Astrocyte (in vitro differentiated cells and primary cell): ENCODE results near the gene TMEM44. TPM values are rescaled to one million over a fixed set of nuclear protein-coding genes. Genes with fewer than 3 reads are reported as not detected.

ENCODE experiments used
- DNase-seq: peaks from one replicate; pipeline ENCODE4 v3.0.0-alpha.2; 2010; ENCODE audit warnings: low read depth
- FAIRE-seq: peaks from 2 replicates; lab custom pipeline; 2011; peaks lifted over from hg19 to GRCh38; lab: Jason Lieb, UNC
- H2AFZ ChIP-seq: 2 replicates; pipeline ENCODE4 v1.6.0; 2012; ENCODE audit warnings: low read depth, low read length, inconsistent platforms
- H3K27ac ChIP-seq: 2 replicates; pipeline ENCODE4 v1.5.1; 2011; ENCODE audit warnings: low read depth, low read length, inconsistent platforms
- H3K27me3 ChIP-seq: 2 replicates; pipeline ENCODE4 v1.6.0; 2011; ENCODE audit warnings: low read length, inconsistent platforms; ENCODE audit not compliant: insufficient read depth
- H3K36me3 ChIP-seq: 2 replicates; pipeline ENCODE4 v1.5.1; 2011; ENCODE audit warnings: low read length, inconsistent platforms; ENCODE audit not compliant: insufficient read depth
- H3K4me1 ChIP-seq: 2 replicates; pipeline ENCODE4 v1.5.1; 2011; ENCODE audit warnings: low read length, inconsistent platforms; ENCODE audit not compliant: insufficient read depth
- H3K4me2 ChIP-seq: 2 replicates; pipeline ENCODE4 v1.6.0; 2012; ENCODE audit warnings: low read length, inconsistent platforms
- H3K4me3 ChIP-seq: 2 replicates; pipeline ENCODE4 v1.5.1; 2011; ENCODE audit warnings: low read depth, mild to moderate bottlenecking, low read length, inconsistent platforms; ENCODE audit not compliant: insufficient read depth
- H3K79me2 ChIP-seq: 2 replicates; pipeline ENCODE4 v1.6.0; 2012; ENCODE audit warnings: mild to moderate bottlenecking, low read length, inconsistent platforms; ENCODE audit not compliant: insufficient read depth
- H3K9ac ChIP-seq: 2 replicates; pipeline ENCODE4 v1.6.0; 2012; ENCODE audit warnings: mild to moderate bottlenecking, low read length, inconsistent platforms
- H3K9me3 ChIP-seq: 2 replicates; pipeline ENCODE4 v1.5.1; 2012; ENCODE audit warnings: low read depth, mild to moderate bottlenecking, low read length, inconsistent platforms; ENCODE audit not compliant: insufficient read depth
- H4K20me1 ChIP-seq: 2 replicates; pipeline ENCODE4 v1.6.0; 2012; ENCODE audit warnings: low read length, inconsistent platforms; ENCODE audit not compliant: insufficient read depth
- H3K27ac Mint-ChIP-seq: one replicate; pipeline ENCODE4 v1.8.0; 2021; ENCODE audit warnings: mild to moderate bottlenecking, mixed read lengths; ENCODE audit not compliant: unreplicated experiment
- H3K27me3 Mint-ChIP-seq: one replicate; pipeline ENCODE4 v1.8.0; 2021; ENCODE audit warnings: low read depth, mixed read lengths; ENCODE audit not compliant: unreplicated experiment
- H3K36me3 Mint-ChIP-seq: one replicate; pipeline ENCODE4 v1.8.0; 2021; ENCODE audit warnings: low read depth, mixed read lengths; ENCODE audit not compliant: unreplicated experiment
- H3K4me1 Mint-ChIP-seq: one replicate; pipeline ENCODE4 v1.8.0; 2021; ENCODE audit warnings: low read depth, mixed read lengths; ENCODE audit not compliant: unreplicated experiment
- H3K4me3 Mint-ChIP-seq: one replicate; pipeline ENCODE4 v1.8.0; 2021; ENCODE audit warnings: mild to moderate bottlenecking, moderate library complexity, mixed read lengths; ENCODE audit not compliant: unreplicated experiment
- H3K9me3 Mint-ChIP-seq: one replicate; pipeline ENCODE4 v1.8.0; 2021; ENCODE audit warnings: mild to moderate bottlenecking, mixed read lengths; ENCODE audit not compliant: unreplicated experiment
- EZH2 ChIP-seq: IDR thresholded peaks from 2 replicates; pipeline ENCODE4 v1.6.1; 2012; ENCODE audit warnings: mild to moderate bottlenecking, low read length, inconsistent platforms; ENCODE audit not compliant: insufficient read depth
- total RNA-seq: library from RNA; stranded (reverse); gene quantifications from 2 replicates; pipeline ENCODE4 v1.2.1, GENCODE V29; 2021
- TF ChIP-seq, protein P1 (sequence below): IDR thresholded peaks from 2 replicates; pipeline ENCODE4 v1.5.1; 2011; ENCODE audit warnings: low read depth, mild to moderate bottlenecking, inconsistent platforms, low read length, moderate library complexity; ENCODE audit not compliant: insufficient read depth

TMEM44 gene
- total RNA-seq, 1 donor from 2014 or later = 9.8 TPM

DNA sequence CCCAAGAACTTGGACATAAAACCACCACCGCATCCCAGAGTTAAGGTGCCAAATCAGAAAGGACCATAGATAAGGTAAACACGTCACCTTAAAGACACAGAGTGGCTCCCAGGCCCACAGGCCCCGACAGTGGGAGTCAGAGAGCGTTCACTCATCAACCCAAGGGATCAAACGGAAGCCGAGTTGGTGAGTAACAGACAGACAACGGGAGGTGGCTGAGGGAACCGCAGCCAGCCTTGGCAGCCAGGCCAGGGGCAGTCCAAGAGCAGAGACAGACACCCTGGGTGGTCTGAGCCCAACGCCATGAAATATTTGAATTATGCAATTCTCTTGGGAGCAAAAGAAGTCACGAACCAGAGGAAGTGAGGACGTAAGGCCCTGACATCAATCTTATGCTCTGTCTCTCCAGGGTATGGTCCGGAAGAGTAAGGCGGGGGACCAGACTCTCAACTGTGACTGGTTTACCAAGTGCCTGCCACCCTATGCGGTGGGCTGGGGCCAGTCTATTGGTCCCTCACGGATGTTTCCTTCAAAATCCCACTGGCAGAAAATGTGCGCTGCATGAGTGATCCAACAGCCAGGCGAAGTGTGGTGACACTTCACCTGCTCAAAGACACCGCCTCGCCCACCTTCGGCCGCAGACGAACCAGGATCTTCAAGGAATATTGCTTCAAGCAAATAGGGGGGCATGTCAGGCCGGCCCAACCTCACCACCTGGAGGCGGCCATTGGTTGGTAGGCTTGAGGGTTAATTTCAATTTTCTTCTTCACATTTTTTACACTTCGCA is 34.3 kb downstream of the TMEM44 start:
- H3K9me3 Mint-ChIP-seq = no peaks in the 10 kb centered on the region
- H3K36me3 Mint-ChIP-seq = peaks cover 12% of the 10 kb centered on the region
- no peaks in the 10 kb centered on the region for H4K20me1 ChIP-seq
- peaks cover 20% of the 10 kb centered on the region for H3K4me1 ChIP-seq
- peak overlapping the region; percentile 16 for H3K27ac Mint-ChIP-seq
- no peaks in the 10 kb centered on the region for H3K27me3 ChIP-seq
- peaks cover 2% of the 10 kb centered on the region for H3K27me3 Mint-ChIP-seq
- FAIRE-seq = peak; percentile 63
- no peaks in the 10 kb centered on the region for H3K9me3 ChIP-seq
- H3K4me3 ChIP-seq = no peak overlapping the region
- TF ChIP-seq, protein P1, sequence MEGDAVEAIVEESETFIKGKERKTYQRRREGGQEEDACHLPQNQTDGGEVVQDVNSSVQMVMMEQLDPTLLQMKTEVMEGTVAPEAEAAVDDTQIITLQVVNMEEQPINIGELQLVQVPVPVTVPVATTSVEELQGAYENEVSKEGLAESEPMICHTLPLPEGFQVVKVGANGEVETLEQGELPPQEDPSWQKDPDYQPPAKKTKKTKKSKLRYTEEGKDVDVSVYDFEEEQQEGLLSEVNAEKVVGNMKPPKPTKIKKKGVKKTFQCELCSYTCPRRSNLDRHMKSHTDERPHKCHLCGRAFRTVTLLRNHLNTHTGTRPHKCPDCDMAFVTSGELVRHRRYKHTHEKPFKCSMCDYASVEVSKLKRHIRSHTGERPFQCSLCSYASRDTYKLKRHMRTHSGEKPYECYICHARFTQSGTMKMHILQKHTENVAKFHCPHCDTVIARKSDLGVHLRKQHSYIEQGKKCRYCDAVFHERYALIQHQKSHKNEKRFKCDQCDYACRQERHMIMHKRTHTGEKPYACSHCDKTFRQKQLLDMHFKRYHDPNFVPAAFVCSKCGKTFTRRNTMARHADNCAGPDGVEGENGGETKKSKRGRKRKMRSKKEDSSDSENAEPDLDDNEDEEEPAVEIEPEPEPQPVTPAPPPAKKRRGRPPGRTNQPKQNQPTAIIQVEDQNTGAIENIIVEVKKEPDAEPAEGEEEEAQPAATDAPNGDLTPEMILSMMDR = no peak
- TF ChIP-seq EZH2 = no peak
- H3K4me3 Mint-ChIP-seq = no peak overlapping the region
- H3K9ac ChIP-seq = peak overlapping the region; percentile 62
- peak overlapping the region; percentile 89 for H3K27ac ChIP-seq
- peaks cover 2% of the 10 kb centered on the region for H3K36me3 ChIP-seq
- H3K4me2 ChIP-seq = peak overlapping the region; percentile 47
- H2AFZ ChIP-seq = no peak overlapping the region
- DNase-seq = peak; percentile 100
- peaks cover 7% of the 10 kb centered on the region for H3K4me1 Mint-ChIP-seq
- H3K79me2 ChIP-seq = no peaks in the 10 kb centered on the region

DNA sequence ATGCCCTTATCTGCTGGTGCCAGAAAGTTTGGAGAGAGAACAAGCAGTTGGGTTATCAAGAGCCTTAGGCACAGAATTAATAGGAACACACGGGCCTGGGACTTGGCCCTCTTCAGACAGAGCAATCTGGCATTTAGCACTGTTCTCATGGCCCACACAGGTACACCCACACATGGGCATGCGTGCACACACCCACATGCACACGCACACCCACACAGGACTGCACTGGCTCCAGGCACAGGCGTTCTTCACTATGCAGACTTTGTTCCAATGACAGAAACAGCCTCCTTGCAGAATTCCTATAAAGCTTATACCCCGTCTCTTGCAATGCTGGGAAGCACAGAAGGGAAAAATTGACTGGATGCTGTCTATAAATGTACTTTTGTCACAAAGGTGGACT is 36.3 kb downstream of the TMEM44 start:
- no peak overlapping the region for H3K4me2 ChIP-seq
- Mint-ChIP-seq H3K36me3 (peaks cover 8% of the 10 kb centered on the region), H3K4me3 (no peak overlapping the region), H3K9me3 (no peaks in the 10 kb centered on the region), H3K4me1 (peaks cover 14% of the 10 kb centered on the region), H3K27ac (no peak overlapping the region), H3K27me3 (peaks cover 2% of the 10 kb centered on the region)
- no peak for FAIRE-seq
- DNase-seq = no peak
- no peak for TF ChIP-seq EZH2
- TF ChIP-seq, protein P1 = no peak
- peaks cover 2% of the 10 kb centered on the region for H3K36me3 ChIP-seq
- no peak overlapping the region for H3K9ac ChIP-seq
- H3K4me1 ChIP-seq = peaks cover 35% of the 10 kb centered on the region
- no peaks in the 10 kb centered on the region for H3K9me3 ChIP-seq
- H3K4me3 ChIP-seq = no peak overlapping the region
- H3K27ac ChIP-seq = no peak overlapping the region
- H3K79me2 ChIP-seq = no peaks in the 10 kb centered on the region
- no peaks in the 10 kb centered on the region for H4K20me1 ChIP-seq
- H3K27me3 ChIP-seq = no peaks in the 10 kb centered on the region
- no peak overlapping the region for H2AFZ ChIP-seq
